GM19455 (cell line): ENCODE data around the gene COPRS.
"Not testable (repeated sequence)": the region's sequence is repeated elsewhere in the genome, so short reads cannot be mapped to it uniquely, and the experiment has no call there.

Experiments
- ATAC-seq: cut with Tn5 transposase; IDR thresholded peaks from one replicate; pipeline ENCODE4 v1.9.1; 2021; ENCODE audit not compliant: unreplicated experiment

Gene COPRS

DNA sequence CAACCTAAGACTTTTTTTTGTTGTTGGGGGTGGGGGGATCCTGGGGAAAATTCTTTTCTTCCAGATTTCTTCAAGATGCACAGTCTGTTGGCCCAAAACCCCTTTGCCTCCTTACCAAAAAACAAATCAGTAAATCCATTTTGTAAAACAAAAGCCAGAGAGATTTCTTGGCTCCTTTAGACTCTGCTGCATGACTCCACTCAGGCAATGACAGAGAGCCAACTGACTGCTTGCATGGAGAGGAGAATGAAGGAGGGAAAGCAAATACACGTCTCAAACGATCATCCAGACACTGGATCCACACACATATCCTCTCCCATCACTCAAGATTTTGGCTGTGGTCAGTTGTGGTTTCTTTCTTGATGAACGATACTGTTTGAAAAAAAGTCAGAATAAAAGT, 13.8 kb downstream of the COPRS start:
- ATAC-seq, result no peak

DNA sequence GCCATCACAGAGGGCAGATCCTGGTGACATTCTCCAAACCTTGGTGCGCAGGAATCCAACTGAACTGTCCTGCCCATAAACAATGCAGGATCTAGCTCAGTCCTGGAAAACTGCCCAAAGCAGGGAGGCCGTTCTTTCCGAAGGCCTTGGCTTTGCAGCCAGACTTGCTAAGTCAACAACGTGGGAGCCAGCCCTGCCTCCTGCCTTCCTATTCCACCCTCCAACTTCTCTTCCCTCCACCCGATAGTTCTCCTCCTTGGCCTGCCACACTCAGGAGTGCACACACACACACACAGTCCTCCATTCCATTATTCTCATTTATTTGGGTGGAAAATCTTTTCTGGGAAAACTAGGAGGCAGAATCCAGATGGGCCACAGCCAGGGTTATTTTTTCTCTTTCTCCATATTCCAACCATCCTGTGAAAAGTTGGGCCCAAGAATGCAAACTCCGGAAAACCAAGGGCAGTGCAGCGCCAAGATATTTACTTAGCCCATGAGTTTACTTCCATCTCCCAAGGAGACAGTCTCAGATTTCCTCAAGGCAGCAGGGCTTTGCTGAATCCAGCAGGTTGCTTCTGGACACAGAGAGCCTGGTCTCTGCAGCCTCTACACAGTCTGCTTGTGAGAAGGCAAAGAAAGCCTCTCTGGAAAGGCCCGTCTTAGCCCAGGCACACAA, 15.8 kb downstream of the COPRS start:
- ATAC-seq, result no peak

DNA sequence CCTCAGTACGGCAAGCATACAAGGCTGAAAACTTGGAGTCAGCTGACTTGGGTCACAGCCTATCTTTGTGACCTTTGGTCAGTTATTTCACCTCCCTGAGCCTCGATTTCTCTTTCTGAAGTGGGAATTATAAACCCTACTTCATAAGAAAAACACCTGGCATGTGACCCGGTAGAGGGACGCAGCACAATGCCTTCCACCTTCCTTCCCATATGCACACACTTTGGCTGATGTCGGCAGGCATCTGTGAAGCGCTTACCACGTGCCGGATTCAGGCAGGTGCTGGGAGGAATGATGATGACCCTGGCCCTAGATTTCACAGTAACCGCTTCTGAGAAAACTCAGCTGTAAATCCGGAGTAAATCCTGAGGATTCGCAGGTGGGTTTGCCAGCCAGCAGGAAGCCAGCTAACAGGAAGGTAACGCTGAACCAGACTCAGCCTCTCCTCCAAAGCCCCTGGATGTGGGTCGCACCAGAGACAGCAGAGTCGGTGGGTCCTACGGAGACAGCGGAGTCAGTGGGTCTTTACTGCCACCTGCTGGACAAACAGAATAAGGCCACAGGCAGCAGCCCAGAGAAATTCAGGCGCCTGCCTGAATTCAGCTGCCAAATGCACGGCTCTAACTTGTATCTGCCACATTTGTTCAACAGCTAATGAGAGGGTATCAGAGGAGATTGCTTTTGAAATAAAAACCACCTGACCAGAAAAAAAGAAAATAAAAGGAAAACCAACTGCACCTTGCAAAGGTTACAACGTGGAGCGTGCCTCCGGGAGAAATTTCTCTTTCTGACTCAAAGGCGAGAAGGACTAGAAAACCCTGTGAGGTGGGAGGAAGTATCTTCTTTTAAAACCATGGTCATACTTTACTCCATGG, 16.6 kb downstream of the COPRS start:
- ATAC-seq, result no peak

DNA sequence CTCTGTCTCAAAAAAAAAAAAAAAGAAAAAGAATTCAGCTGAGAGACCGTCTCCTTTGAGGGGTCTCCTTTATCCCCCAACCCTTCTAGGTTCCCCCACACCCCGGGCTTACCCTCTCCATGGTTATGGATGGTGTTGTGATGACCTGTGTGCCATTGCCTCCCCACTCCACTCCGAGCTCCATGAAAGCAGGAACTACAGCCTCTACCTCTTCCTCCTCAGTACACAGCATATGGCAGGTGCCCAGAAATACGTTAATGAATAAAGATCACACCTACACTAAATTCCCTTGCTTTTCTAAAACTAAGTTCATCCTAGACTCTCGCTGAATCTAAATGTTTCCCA, 17.2 kb downstream of the COPRS start:
- ATAC-seq, result no peak

DNA sequence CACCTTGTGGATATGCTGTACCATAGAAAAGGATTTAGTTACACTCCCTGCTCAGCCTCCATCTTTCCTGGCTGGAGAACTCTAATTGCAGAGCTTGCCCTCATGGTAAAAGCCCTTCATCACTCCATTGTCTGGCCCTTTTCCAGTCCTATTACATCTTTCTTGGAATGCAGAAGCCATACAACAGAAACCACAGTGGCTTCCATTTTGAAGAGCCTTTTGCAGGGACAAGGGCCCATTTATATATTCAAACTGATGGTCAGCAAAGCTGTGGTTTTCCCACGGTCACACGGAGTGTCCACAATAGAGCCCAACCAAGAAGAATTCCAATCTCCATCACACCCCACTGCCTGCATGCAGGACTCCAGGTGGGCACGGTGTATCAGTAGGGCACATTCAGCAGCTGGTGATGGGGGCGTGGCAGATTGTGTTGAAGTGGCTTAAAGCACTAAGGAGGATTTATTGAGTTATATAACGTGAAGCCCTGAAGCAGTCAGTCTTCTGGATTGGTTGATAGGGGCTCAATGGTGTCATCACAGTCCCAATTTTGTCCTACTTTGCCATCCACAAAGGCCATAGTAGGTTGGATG, 20.3 kb downstream of the COPRS start:
- no peak for ATAC-seq

DNA sequence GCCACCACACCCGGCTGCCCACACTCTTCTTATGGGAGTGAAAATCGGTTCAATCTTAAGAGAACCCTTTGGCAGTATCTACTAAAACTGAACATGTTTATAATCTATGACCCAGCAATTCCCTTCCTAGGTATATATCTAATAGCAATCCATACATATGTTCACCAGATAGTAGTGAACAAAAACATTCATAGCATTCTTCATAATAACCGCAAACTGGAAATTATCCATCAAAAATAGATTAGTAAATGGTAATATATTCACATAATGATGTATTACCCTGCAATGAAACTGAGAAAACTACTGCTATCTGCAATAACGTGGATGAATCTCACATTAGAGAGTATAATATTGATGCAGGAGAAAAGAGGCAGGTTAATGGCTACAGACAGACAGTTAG, 23.1 kb downstream of the COPRS start:
- ATAC-seq, result no peak

DNA sequence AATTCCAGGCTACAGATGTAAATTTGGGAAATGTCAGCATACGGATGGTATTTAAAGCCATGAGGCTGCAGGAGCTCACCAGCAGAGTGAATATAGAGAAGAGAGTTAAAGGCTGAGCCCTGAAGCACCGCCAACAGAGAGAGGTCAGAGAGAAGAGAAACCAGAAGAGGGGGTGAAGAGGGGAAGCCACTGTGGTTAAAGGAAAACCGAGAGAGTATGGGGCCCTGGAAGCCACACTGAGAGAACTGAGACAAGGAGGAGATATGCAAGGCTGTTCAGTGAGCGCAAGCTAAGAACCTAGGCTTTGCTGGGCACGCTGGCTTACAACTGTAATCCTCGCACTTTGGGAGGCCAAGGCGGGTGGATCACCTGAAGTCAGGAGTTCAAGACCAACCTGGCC, 24.6 kb downstream of the COPRS start:
- ATAC-seq, result no peak

DNA sequence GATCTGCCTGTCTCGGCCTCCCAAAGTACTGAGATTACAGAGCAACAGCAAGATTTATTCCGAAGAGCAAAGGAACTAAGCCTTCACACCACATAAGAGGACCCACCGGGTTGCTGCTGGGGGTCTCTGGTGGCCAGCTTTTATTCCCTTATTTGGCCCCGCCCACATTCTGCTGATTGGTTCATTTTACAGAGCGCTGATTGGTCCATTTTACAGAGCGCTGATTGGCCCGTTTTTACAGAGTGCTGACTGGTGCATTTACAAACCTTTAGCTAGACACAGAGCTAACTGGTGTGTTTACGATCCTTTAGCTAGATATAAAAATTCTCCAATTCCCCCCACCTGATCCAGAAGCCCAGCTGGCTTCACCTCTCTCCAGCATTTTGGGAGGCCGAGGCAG, 26.3 kb downstream of the COPRS start:
- no peak for ATAC-seq

DNA sequence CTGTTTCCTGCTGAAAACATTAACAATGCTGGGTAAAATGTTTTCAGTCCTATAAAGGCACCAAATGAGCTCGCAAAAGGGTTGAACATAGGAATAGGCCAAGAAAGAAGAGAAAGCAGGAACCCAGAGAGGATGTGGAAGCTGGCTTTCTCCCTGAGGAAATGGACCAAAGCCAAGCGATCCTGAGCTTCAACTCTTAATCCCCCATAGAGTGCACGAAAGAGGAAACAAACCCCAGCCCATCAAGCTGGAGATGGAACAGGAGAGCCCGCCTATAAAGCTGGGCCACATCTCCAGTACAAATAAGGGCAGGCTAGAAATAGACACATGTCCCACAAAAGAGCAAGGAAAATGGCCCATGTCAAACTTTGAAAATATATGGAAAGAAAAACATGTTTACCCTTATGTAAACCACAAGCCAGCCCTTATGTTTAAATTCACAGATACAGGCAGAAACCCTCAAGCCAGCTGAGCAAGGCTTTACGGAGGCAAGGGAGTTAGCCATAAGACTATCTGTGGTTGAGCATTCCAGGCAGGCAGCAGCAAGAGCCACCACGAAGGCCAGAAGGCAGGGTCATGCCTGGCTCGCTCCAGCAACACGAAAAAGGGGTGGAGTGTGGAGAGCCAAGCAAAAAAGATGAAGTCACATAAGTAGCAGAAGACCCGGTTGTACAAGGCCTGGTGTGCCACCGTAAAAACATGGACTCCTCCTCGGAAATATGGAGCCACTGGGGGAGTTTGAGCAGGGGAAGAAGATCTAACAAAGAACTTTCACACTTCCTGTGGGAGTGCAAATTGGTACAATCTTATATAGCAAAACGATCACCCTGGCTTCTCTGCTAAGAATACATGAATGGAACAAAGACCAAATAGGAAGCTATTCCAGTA, 27.8 kb downstream of the COPRS start:
- no peak for ATAC-seq

DNA sequence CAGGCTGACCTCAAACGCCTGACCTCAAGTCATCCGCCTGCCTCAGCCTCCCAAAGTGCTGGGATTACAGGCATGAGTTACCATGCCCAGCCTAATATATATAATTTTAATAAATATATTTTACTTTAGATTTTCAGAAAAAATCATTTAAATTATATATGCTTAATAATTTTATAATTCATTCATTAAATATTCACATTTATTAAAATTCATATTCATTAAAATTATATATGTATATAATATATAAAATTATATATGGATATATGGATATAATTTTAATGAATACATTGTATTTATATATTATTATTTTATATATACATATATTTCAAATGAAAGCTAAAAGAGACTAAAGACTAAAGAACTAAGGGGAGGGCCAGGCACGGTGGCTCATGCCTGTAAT, 29.4 kb downstream of the COPRS start:
- ATAC-seq, result no peak

DNA sequence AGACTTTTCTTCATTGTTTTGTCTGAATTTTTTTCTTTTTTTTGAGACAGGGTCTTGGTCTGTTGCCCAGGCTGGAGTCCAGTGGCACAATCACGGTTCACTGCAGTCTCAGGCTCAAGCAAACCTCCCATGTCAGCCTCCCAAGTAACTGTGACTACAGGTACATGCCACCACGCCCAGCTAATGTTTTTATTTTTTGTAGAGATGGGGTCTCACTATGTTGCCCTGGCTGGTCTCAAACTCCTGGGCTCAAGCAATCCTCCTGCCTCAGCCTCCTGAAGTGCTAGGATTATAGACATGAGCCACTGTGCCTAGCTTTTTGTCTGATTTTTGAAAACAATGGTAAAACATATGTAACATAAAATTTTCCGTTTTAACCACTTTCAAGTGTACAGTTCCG, 30.1 kb downstream of the COPRS start:
- not testable (repeated sequence) for ATAC-seq

DNA sequence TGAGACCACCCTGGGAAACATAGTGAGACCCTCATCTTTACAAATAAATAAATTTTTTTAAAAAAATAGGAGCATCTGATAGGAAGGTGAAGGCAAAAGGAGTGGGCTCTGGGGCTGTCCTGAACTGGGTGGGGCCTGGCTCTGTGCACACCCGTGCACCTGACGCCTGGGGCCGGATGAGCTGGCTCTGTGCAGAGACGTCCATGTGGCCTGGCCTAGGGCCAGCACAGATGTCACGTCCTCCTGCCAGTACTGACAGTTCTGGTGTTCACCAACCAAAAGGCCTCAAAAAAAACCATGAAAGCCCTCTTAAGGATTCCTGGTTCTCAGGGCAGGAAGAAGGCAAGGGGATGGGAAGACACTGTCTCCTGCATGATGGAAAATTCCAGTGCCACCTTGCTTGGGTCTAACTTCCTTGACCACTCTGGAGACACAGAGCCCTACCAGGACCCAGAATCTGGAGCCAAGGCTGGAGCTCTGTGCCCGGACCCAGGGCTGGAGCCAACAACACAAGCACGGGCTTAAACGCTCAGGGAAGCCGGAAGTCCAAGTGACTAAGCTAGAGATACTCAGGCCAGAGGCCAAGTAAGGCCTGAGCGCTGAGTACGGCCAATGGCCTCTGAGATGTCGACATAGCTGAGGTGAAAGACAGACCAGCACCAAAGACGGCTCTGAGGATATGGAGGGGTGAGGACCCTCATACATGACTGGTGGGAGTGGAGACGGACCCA, 32.9 kb downstream of the COPRS start:
- no peak for ATAC-seq

DNA sequence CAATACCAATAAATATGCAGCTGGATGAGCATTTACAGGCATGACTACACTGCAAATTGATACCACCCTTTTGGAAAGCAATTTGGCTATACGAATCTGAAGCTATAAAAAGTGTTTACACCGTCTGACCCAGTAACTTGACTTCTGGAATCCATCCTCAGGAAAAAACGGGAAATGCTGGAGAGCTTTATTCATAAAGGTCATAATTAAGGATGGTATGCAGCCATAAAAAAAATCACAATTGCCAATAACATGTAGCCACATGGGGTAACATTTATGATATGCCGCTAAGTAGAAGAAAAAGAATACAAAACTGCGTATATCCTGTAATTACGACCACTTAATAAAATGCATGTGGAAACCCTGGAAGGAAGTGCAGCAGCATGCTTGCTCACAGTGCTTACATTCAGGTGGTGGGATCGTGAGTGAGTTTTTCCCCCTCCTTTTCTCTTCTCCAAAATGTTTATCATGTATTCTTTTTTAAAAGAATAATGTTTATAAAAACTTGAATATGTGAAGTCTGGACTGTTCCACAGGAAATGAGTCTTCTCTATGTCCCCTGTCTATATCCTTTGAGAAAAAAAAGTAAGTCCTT, 34.2 kb downstream of the COPRS start:
- no peak for ATAC-seq

DNA sequence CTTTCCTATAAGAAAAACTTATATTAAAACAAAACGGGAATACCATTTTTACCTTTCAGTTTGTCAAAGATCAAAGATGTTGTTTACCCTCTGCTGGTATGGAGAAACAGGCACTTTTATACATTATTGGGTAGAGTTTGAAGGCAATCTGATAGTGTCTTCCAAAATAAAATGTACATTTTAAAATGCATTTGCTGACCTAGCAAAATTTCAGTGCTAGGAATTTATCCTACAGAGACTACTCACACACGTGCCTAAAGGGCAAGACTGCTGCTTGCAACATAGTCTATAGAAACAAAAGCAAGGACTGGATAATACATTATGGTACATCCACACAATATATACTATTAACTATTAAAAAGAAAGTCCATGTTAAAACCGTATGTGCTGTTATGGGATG, 36.0 kb downstream of the COPRS start:
- no peak for ATAC-seq

DNA sequence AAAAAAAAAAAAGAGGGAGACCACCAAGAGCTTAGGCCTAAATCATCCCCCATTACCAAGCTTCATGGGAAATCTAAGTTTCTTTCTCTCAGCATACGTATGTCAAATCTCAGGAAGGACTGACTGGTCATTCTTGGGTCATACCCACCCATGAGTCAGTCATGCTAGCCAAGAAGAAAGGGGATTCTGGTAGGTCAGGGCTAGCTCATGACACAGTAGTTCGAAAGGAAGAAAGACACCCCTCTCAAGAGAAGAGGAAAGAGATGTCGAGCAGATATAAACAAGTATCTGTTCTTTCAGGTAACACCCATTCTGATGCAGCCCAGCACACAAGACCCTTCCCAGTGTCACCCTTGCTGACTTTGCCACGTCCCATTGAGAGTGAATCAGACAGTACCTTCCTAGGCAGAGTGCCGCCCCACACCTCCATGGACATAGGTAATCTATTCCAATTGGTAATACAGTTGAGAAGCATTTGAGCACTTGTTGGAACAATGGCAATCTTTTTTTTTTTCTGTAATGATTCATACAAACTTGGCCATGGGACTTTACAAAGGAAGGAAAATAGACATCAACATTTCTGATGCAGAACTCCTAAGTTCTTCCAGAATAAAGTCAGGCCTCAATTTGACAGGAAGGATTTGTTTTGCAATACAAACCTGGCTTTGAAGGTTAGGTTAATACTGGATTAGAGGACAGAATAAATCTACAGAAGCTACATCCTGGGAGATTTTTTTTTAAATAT, 38.2 kb downstream of the COPRS start:
- no peak for ATAC-seq

DNA sequence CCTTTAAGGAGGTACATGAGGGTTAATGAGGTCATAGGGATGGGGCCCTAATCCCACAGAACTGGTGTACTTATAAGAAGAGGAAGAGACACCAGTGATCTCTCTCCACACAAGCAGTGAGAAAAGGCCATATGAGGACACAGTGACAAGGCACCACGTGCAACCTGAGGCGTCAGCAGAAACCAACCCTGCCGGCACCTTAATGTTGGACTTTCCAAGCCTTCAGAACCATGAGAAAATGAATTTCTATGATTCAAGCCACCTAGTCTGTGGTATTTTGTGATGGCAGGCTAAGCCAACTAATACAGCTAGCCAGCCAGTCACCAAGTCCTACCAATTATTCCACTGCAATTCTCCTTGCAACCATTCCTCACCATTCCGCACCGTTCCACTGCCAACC, 39.5 kb downstream of the COPRS start:
- no peak for ATAC-seq

DNA sequence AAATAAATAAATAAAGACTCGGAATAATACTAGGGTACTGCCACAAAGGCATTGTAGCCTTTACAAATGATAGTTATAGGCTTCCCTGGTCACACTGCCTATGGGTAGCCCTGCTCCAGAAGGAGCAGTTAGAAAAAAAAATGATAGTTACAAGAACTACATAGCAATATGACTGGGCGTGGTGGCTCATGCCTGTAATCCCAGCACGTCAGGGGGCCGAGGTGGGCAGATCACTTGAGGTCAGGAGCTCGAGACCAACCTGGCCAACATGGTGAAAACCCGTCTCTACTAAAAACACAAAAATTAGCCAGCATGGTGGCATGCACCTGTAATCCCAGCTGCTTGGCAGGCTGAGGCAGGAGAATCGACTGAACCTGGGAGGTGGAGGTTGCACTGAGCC, 40.2 kb downstream of the COPRS start:
- not testable (repeated sequence) for ATAC-seq

DNA sequence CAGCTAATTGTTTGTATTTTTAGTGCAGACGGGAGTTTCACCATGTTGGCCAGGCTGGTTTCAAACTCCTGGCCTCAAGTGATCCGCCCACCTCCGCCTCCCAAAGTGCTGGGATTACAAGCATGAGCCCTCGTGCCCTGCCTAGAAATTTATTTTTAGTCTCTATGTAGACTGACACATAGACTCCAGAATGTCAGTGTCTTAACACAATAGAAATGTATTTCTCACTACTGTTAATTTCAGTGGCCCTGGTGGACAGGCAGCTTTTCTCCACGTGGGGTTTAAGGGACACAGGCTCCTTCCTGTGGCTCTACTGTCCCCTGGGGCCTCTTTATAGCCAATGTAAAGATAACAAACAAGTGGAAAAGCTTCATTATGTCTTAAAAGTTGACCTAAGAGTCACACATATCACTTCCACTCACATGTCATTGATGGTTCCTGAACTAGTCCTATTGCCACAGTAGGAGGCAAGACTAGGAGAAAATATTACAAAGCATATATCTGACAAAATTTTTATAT, 43.8 kb downstream of the COPRS start:
- no peak for ATAC-seq

DNA sequence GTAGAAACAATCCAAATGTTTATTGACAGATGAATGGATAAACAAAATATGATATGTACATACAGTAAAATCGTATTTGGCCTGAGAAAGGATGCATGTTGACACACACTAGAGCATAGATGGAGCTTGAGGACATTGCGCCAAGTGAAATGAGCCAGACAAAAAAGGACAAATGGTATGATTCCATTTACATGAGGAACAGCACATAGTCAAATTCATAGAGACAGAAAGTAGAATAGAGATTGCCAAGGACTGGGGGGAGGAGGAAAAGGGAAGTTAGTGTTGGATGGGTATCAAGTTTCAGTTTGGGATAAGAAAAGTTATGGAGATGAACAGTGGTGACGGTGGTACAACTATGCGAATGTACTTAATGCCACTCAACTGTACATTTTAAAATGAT, 47.9 kb downstream of the COPRS start:
- ATAC-seq, result no peak
